RPMI7951 (cell line): ENCODE measurements around the gene BCL11B. TPM values are rescaled to one million over a fixed set of nuclear protein-coding genes. Genes with fewer than 3 reads are reported as not detected.

Experiments used
- DNase-seq: peaks from one replicate; pipeline ENCODE4 v3.0.0-alpha.2; 2012; ENCODE audit warnings: low read depth
- total RNA-seq: library from RNA; depleted of rRNA; stranded (reverse); fragments of >200 nt; shearing (Covaris generic); gene quantifications from 2 replicates; pipeline ENCODE4 v1.2.3, GENCODE V29; 2014

BCL11B gene
- total RNA-seq, 1 experiment from 2014 or later = 0.12 TPM

DNA sequence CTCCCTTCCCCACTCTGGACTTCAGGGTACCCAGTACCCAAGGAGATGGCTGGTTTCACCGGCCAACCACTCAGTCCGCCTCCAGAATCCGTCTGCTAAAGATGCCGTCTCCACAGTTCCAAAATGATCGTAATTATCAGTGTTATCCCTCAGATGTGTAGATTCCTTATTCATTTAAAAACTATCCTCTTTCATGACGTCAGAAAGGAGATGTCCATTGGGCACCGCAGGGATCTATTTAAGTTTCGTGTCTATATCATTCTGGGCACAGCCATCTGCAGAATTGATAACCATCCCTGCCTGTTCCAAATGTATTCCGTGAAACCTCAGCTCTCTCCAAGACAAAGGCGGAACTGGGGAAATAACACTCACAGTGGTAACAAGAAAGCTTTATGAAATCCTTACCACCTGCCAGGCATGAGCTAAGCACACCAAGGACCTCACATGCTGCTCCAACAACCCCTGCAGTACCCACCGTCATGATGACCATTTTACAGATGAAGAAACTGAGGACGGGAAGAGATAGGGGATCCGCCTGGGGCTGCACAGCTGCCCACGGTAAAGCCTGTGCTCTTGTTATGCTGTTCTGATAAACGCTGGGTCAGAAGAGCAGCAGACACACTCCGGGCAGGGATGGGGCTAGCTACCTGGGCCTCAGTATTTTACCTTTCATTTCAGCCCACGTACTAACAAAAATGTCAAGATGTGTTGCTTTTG, 90.0 kb downstream of the BCL11B start:
- DNase-seq = no peak

DNA sequence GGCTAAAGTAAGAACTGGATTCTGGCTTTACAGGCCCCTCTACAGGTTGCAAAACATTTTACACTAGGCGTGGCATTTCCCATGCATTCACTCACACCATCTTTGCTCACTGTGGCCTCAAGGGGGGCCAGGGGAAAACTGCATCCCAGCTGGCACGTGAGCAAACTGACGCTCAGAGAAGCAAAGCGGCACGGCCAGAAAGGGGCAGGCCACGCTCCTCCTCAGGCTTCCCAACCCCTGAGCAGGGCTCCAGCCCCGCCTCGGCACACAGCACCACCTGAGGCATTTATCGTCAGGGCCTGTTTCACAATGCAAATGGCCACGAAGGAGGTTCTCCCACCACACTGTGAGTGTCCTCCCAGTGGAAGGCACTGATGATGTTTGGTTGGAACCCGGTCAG, 90.8 kb downstream of the BCL11B start:
- DNase-seq = no peak

DNA sequence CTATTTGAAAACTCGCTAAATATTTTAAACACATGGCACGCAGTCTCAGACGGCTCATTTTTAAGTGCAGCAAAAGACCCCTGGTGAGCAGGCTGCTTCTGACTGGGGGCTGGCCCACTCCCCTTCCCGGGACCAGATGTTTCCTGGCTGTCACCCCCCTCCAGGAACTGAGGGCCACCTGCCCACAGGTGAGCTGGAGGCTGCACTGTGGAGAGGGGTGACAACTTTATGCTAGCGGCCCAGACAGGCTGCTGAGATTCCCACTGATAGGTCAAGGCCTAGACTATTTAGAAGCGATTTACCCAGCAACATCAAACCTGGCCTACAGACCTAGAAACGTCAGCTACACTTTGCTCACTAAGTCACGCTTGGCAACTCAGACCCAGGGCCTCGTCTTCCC, 92.1 kb downstream of the BCL11B start:
- DNase-seq = no peak

DNA sequence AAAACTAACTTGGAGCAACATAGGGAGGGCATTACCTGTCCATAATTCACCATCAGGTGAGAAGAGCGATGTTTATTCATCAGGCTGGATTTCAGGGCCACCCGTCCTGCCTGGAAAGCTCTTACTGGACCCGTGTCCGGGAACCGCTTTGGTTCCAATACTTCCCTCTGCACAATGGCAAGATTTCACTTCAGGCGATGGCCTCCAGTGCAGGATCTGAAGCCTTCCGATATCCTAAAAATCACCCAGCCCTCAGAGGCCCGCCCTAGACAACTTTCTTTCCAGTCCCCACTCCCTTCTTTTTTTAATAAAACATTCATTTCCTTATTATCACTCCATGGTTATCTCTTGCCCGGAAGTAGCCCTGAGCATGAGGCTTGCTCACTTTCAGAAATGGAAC, 92.5 kb downstream of the BCL11B start:
- no peak for DNase-seq

DNA sequence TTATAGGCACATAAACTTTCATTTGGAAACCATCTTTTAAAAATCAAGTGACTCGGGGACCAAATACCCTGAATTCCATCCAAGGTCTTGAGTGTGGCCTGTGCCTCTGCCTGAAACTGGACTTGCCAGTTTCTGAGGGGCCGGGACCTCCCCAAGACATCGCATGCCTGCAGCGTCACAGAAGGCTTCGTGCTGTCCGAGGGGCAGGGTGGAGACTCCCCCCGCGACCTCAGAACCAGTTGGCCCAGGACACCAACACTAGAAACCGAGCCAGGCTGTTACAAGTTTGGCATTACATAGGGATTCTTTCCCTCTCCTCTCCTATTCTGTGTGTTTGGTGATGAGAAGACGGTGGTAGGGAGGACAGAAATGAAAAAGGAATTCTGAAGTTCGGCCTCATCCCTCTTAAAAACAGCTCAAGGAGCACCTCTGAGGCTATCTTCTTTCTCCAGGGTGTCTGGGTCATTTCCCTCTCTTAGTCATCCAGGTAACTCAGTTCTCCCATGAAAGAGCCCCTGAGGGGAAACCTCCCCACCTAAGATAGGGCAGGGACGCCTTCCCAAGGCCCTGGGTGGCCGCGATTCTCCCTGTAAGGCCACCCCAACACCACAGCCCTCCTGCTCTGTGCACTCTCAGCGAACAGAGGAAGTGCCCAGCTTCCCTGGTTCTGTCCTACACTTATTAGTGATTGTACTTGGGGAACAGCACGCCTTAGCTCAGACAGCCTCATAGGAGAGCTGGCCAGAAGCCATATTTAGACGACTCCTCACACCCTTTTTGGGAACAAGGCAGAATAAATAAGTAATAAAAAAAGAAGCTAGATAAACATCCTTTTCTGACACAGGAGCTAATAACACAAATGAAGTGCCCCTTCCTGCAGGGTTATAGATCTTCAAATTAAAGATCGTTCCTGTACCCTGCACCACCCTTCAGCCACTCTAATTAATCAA, 93.8 kb downstream of the BCL11B start:
- DNase-seq = no peak

DNA sequence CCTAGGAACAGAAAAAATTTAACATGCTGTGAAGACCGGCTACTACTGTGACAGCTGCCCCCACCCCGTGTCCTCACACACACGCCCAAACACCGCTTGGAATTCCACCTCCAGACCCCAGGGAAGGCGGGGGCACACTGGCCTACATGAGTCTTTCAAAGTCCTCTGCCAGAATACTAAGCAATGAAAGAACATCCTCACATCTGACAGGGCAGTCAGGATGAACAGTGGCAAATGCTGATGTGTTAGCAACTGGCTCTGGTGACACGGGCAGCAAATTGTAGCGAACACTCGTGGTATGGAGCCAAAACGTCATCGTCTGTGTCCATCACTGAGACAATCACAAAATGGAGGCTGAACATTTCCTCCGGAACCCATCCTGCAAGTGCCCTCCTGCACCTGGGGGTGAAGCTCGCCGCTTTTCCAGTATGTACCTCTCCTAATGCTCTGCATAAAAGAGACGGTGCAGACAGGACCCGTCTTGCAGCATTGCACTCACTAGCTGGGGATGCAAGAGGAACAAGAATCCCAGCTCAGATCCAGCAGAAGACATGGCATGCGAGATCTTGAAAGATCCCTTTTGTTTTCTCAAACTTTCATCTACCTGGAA, 94.8 kb downstream of the BCL11B start:
- no peak for DNase-seq

DNA sequence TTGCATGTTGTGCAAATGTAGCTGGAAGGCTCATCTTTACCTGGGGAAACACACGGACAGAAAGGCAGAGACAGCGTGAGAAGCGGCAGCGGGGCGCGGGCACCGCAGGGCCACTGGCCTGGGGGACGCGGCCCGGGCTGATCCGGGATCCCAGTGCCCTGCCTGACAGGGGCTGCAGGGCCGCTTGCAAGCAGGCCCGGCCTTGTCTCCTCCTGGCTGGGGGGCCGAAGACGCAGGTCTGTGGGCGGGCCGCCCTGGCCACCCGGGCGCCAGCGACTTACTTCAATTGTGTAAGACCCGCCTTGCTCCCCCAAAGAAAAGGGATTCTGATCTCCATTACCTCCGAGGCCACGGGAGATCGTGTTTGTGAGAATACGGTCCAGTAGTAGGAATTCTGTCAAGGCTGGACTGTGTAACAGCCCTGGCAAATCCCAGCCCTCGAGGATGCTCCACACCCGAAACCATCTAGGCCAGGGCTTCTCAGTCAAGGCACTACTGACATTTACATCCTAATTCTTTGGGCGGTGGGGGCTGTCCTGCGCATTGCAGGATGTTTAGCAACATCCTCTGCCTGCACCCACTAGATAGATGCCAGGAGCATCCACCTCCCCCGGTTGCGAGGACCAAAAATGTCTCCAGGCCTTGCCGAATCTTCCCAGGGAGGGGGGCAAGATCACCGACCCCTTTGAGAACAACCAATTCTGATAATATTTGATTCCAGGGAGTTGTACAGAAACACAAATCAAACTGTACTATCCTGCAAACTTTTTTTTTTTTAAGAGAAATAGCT, 95.6 kb downstream of the BCL11B start:
- DNase-seq = no peak

DNA sequence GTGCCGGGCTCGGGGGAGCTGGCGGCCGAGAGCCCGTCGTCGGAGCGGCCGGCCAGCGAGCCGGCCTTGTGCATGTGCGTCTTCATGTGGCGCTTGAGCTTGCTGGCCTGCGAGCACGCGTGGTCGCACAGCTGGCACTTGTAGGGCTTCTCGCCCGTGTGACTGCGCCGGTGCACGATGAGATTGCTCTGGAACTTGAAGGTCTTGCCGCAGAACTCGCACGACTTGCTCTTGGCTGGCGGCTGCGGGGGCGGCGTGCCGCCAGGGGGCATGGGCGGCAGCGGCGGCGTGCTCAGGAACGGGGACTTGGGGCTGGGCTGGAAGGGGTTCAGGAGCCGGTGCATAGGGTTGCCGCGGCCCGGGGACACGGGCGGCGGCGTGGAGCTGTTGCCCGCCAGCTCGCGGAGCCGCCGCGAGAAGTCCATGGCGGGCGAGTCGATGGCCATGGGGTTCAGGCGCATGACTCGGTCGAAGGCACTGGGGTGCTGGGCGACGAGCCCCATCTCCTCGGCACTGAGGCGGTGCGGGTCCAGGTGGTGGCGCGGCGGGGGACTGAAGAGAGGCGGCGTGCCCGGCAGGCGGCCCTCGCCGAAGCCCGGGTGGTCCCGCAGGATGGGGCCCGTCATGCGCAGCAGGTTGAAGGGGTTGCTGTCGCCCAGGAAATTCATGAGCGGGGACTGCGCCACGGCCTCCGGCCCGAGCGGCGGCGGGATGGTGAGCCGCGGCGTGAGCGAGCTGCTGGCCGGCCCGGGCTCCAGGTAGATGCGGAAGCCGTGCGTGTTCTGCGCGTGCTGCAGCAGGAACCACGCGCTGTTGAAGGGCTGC, 96.5 kb downstream of the BCL11B start:
- no peak for DNase-seq

DNA sequence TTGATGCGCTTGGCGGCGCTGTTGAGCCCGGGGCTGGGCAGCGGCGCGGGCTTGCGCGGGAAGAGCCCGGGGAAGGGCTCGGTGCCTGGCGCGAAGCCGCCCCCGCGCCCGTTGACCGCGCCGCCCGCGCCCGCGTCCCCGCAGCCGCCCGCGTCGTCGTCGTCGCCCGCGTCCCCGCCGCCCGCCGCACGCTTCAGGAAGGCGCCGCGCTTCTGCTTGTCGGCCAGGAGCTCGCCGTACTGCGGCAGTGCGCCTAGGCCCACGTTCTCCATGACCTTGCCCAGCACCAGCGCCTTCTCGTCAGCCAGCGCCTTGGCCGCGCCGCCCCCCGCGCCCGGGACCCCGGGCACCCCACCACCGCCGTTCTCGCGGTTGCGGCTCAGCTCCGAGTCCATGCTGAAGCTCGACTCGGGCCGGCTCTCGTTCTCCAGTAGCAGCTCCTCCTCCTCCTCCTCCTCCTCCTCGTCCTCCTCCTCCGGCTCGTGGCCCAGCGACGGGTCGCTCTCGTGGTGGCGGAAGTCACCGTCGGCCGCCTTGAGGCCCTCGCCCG, 97.2 kb downstream of the BCL11B start:
- no peak for DNase-seq

DNA sequence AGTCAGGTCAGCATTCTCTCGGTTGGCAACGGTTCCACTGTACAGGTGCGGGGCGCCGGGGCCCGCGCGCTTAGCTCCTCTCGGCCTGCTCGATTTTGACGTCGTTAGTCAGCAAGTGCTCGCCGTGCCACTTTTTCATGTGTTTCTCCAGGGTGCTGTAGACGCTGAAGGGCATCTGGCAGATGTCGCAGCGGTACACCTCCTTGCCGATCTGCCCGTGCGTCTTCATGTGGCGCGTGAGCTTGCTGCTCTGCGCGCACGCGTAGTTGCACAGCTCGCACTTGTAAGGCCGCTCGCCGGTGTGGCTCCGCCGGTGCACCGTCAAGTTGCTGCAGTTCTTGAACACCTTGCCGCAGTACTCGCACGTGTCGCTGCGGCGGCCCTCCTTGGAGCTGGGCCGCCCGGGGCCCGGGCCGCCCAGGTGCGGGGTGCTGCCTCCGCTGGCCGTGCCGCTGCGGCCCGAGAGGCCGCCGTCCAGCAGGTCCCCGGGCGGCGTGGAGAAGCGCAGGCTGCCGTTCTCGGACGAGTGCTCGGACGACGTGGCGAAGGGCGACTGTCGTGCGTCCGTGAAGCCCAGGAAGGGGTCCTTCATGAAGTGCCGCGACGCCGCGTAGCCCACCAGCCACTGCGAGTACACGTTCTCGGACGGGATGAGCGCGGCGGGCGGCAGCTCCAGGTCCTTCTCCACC, 97.8 kb downstream of the BCL11B start:
- DNase-seq = no peak

DNA sequence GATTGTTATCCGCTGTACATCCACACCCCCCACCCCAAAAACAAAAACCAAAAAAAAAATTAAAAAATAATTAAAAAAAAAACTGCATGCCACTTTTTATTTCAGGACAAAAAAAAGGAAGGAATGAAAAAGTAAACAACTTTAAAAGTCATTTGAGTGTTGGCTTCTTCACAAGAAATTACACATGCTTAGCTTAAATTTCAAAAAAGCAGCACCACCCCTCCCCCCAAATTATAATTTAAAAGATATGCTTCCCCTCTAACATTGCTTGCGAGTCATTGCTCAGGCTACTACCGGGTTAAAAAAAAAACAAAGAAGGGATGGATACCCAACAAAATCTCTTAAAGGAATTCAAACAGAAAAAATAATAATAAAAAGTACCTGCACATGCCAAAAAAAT, 98.5 kb downstream of the BCL11B start:
- no peak for DNase-seq

DNA sequence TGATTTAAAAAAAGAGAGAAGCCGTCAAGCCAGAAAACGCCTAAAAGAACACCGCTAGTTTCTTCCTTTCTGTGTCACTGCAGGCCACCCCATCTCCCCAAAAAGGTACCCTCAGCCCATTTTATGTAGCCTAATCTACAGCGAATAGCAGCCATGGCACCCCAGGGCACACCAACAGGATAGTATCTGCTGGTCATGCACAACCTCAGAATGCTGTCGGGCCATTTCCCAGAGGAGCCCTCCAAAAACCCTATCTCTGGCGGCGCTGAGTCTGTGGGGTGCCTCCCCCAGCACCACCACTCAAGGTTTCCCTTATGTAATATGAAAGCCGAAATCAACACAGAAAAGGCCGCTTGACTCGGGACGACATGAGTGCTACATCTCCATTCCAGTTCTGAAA, 98.9 kb downstream of the BCL11B start:
- no peak for DNase-seq

DNA sequence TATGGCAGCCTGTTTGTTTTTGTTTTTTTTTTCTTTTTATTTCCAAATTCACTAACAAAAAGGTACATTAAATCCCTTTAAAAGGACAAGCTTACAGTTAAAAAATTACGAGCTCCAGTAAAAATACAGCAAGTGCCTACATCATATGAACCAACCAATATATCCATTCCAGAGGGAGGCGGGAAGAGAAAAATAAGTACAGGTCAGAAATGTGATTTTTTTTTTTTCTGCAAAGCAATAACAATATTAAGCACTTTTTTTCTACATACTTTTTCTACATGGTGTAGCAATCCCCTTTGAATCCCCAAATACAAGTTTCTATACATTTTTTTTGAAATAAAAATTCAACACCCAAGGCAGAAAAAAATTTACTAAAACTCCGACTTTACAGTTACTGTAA, 100.6 kb downstream of the BCL11B start:
- DNase-seq = no peak

DNA sequence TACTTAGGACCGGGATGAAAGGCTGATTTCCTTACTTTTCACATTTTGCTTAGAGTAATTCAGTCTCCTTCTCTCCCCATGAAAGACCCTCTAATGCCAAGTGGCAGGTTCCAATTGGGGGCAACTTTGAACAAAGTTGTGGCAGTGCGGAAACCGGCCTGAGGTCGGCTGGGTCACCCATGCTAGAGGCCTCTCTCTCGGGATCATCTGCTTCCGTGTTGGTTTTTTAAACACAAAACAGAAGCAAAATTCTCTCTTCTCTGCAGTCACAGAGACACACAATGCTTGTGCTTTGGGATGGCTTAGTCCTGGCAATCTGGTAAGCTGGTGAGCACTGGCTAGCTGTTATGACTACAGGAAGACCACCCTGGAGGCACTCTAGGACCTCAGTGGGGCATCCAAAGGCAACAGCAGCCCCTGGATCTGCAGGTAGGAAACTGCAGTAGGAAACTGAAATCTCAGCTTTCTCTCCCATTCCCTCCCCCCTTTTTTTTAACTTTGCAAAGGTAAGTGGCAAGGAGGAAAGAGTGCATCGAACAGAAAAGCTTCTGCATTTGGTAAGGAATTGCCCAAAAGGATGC, 102.1 kb downstream of the BCL11B start:
- no peak for DNase-seq

DNA sequence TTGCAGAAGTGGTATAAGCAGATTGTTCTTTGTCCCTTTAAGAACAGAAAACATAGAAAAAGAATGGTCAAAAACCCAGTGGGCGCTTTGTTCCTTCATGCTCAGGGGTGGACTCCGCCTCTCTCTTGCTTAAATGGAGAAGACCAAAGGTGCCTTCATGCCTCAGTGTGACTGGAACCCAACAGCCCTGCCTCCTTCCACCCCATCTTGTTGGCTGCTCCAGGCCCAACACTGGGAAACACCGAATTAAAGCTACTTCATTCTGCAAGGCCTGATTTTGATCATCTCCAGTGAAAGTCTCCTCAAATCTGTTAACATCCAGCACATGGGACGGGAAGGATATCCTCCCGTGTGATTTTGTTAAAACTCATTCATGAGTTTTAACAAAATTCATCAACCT, 103.7 kb downstream of the BCL11B start:
- no peak for DNase-seq

DNA sequence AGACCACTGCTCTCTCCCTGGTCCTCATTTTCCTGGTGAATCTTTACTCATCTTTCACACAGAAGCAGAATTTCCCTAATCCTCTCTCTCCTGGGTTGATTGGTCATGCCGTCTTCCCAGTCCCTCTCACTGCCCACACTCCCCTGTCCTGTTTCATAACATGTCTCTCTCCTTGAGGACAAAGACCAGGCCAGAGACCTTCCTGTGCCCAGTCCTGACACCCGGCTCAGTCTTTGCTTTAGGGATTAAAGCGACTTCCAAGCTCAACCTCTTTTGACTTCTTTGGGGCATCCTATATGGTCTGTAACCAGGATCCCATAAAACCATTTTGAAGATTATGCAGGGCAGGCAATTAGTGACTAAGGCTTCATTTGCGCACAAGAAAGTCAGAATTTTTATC, 105.5 kb downstream of the BCL11B start:
- DNase-seq = no peak

DNA sequence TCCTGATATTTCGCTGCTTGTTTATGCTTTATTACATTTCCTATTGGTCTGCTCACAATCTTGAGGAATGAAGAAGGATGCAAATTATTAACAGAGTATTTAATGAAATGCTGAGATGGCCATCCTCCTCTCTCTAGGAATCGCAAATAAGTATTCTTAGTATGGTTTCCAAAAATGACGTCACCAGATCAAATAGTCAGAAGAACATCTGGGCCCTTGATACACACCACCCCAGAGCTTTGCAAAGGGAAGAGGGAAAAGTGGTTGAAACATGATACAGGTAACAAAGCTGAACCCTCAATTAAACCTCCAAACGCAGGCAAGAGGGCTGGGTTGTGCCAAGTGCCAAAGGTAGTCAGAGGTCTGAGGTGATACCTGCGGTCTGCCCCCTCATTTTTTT, 107.3 kb downstream of the BCL11B start:
- no peak for DNase-seq

DNA sequence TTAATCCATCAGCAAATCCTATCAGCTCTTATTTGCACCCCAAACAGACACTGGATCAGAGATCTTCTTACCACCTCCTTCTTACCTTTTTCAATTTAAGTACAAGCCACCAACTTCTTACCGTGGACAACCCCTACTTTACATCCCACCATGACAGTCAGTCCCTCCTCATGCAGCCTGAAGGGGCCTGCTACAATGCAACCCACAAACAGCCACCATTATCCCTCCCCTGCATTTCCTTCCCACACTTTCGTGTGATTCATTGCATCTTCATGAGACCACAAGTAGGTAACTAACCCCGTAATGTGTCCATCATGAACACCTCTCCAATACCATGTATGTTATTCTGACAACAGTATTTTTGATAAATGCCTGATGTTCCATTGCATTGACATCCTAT, 108.6 kb downstream of the BCL11B start:
- no peak for DNase-seq
